ENCODE measurements around the gene MOCOS. TPM values are rescaled to one million over a fixed set of nuclear protein-coding genes. Genes with fewer than 3 reads are reported as not detected.

MOCOS gene
- total and polyA plus RNA-seq, 2 of the 8 experiments (the other 6 are each of a cell fraction or from before 2014, with no cell fraction given): 4.7 to 5.8 TPM

GRCh38 chr18:36195427-36196122 lies 8.3 kb downstream of the MOCOS start:
- H4K5ac ChIP-seq (ENCODE audit: insufficient read length, low read depth, low read length): no peak overlapping the region
- no peak overlapping the region for H3K23ac ChIP-seq (ENCODE audit: insufficient read length)
- peaks cover 3% of the 10 kb centered on the region; the same call in 1 of the 2 replicates for H3K79me1 ChIP-seq (ENCODE audit: low read depth, low read length)
- H3K4me1 ChIP-seq (replicated peaks in 1 of 4; ENCODE audit: control insufficient read depth in 3 of 4, insufficient read depth in 4 of 4, low read length in 3 of 4): no peaks in the 10 kb centered on the region
- no peak overlapping the region for H2AFZ ChIP-seq (ENCODE audit: low read length)
- no peak overlapping the region for H4K8ac ChIP-seq (ENCODE audit: extremely low read depth, insufficient read depth, low read length)
- no peak overlapping the region for H2BK120ac ChIP-seq (replicated peaks; ENCODE audit: low read depth, low read length)
- H2AK5ac ChIP-seq (ENCODE audit: low read depth, low read length): no peak overlapping the region
- H3K36me3 ChIP-seq (ENCODE audit: control insufficient read depth in 2 of 4, insufficient read depth in 4 of 4, low read length in 3 of 4): no peaks in the 10 kb centered on the region
- H3K4ac ChIP-seq (replicated peaks; ENCODE audit: insufficient read length, low read depth, low read length): no peak overlapping the region
- ChIA-PET CTCF (ENCODE audit: partially characterized antibody) (interaction anchor here (0.6 to 3.8 kb wide), 6 partner anchors 8 to 100 kb away, joined by 3 to 30 read pairs (median 4); no protein-coding TSS in a partner anchor), POLR2A (ENCODE audit: partially characterized antibody) (interaction anchor here (0.9 to 6.0 kb wide), 6 partner anchors 8 to 20 kb away, joined by 3 to 56 read pairs (median 3); partner anchors contain the start of gene MOCOS)
- H3K18ac ChIP-seq (ENCODE audit: extremely low read depth, low read length): no peak overlapping the region
- FAIRE-seq (no peak), DNase-seq (ENCODE audit: low read depth in 1 of 2, low spot score in 2 of 2) (no peak)
- no peak overlapping the region for H3K4me3 ChIP-seq (ENCODE audit: extremely low read depth in 1 of 4, insufficient read depth in 2 of 4, low read depth in 3 of 4, low read length in 4 of 4)
- H2BK20ac ChIP-seq (ENCODE audit: low read length): no peak overlapping the region
- 0 out of 4 replicates have a peak, but pooled peaks cover 0 to 2% of the 10 kb centered on the region in 2 experiments for H3K79me2 ChIP-seq (ENCODE audit: control insufficient read depth in 1 of 2, insufficient read depth in 2 of 2, low read length in 2 of 2)
- no peak overlapping the region for H2BK15ac ChIP-seq (ENCODE audit: low read length)
- H4K91ac ChIP-seq (replicated peaks; ENCODE audit: insufficient read length, low read length): no peak overlapping the region
- no peak overlapping the region for H3K27ac ChIP-seq (ENCODE audit: low read depth, low read length)
- no peaks in the 10 kb centered on the region for H3K23me2 ChIP-seq (ENCODE audit: low read depth, low read length)
- no peak overlapping the region for H3K9ac ChIP-seq (replicated peaks in 1 of 4; ENCODE audit: extremely low read depth in 1 of 4, low read depth in 3 of 4, low read length in 3 of 4)
- H2BK12ac ChIP-seq (ENCODE audit: low read depth, low read length): no peak overlapping the region
- no peaks in the 10 kb centered on the region for H3K9me3 ChIP-seq (ENCODE audit: insufficient read depth in 2 of 2, low read depth in 1 of 2, low read length in 1 of 2)
- WGBS, 2 experiments (ENCODE audit: extremely low coverage in 1 of 2, insufficient coverage in 1 of 2, insufficient read length in 1 of 2, insufficient replicate concordance in 2 of 2, low coverage in 1 of 2, low lambda C conversion rate in 2 of 2, missing lambda C conversion rate in 1 of 2): 84% methylated on average over 3 of the region's 3 CpGs; no CpG with 5 or more reads in 1 of the 2 experiments
- no peak overlapping the region for H3K4me2 ChIP-seq (ENCODE audit: insufficient read depth in 1 of 2, low read depth in 2 of 2, low read length in 2 of 2)
- H3K27me3 ChIP-seq (replicated peaks in 1 of 4; ENCODE audit: control insufficient read depth in 3 of 4, extremely low read depth in 1 of 4, insufficient read depth in 3 of 4, low read length in 3 of 4): no peaks in the 10 kb centered on the region
- H2BK5ac ChIP-seq (ENCODE audit: low read depth, low read length): no peak overlapping the region
- H3K56ac ChIP-seq (replicated peaks; ENCODE audit: insufficient read length, low read depth, low read length): no peak overlapping the region
- no peak overlapping the region for H3K14ac ChIP-seq (ENCODE audit: insufficient read length)
- no peaks in the 10 kb centered on the region for H4K20me1 ChIP-seq (replicated peaks in 1 of 2; ENCODE audit: control insufficient read depth in 1 of 2, insufficient read depth in 2 of 2, low read length in 2 of 2)
- TF ChIP-seq TEAD4 (IDR thresholded peaks at IDR 0.05; ENCODE audit: low read depth, low read length) (no peak), EGR1 (IDR thresholded peaks at IDR 0.05; ENCODE audit: borderline replicate concordance, low read depth, low read length) (no peak), EP300 (IDR thresholded peaks at IDR 0.05; ENCODE audit: borderline replicate concordance in 1 of 2, low read depth in 2 of 2, low read length in 2 of 2) (no peak), KDM4A (IDR thresholded peaks at IDR 0.05; ENCODE audit: low read depth, low read length, severe bottlenecking) (no peak), GTF2F1 (IDR thresholded peaks at IDR 0.05; ENCODE audit: borderline replicate concordance, low read depth, low read length) (no peak), CREB1 (IDR thresholded peaks at IDR 0.05) (no peak), YY1 (IDR thresholded peaks at IDR 0.05; ENCODE audit: low read depth, low read length) (no peak), RAD21 (IDR thresholded peaks at IDR 0.05 in 1 of 2, conservative IDR thresholded peaks at IDR 0.05 in 1 of 2; ENCODE audit: low read depth in 2 of 2, low read length in 2 of 2) (no peak), POLR2AphosphoS5 (IDR thresholded peaks at IDR 0.05; ENCODE audit: low read depth, low read length) (no peak), TAF7 (optimal IDR thresholded peaks at IDR 0.05; ENCODE audit: borderline replicate concordance, low read depth, low read length) (no peak), MAX (IDR thresholded peaks at IDR 0.05) (no peak), TBP (IDR thresholded peaks at IDR 0.05; ENCODE audit: low read depth, low read length) (no peak), CBX8 (IDR thresholded peaks at IDR 0.05; ENCODE audit: borderline replicate concordance, low read depth, low read length) (no peak)

All from H1 (cell line).